GM18858 (cell line): ENCODE measurements around the gene FEZ2.

Experiments
- ATAC-seq: cut with Tn5 transposase; IDR thresholded peaks from one replicate; pipeline ENCODE4 v1.9.1; 2021; ENCODE audit not compliant: unreplicated experiment

FEZ2 gene

DNA sequence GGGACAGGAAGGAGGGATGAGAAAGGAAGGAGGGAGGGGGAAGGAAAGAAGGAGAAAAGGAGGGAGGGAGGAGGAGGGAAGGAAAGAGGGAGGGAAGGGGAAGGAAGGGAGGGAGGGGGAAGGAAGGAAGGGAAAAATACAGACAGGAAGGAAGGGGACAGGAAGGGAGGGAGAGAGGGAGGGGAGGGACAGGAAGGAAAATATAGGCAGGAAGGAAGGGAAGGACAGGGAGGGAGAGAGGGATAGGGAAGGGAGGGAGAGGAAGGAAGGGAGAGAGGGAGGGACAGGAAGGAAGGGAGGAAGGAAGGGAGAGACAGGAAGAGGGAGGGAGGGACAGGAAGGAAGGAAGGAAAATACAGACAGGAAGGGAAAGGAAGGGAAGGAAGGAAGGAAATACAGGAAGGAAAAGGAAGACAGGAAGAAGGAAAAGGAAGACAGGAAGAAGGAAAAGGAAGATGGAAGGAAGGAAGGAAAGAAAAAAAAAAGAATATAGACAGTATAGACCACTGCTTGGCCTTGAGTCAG lies 63.6 kb downstream of the FEZ2 start:
- ATAC-seq: no peak

DNA sequence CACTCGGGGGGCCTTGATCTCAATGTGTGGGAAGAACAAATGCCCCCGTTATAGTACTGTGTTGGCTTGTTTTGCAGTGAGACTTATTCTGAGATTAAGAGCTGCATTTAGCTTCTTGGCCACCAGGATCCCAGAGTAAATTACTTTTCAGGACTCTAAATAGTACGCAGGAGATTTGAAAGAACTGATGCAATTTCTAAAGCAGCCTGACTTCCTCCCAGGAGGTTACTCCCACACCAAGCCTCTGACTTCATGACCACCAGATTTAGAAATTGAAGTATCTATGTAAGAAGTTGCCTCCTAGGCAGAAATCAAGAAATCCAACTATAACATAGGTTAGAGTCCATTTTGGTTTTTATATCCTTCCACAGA lies 67.0 kb downstream of the FEZ2 start:
- ATAC-seq: no peak

DNA sequence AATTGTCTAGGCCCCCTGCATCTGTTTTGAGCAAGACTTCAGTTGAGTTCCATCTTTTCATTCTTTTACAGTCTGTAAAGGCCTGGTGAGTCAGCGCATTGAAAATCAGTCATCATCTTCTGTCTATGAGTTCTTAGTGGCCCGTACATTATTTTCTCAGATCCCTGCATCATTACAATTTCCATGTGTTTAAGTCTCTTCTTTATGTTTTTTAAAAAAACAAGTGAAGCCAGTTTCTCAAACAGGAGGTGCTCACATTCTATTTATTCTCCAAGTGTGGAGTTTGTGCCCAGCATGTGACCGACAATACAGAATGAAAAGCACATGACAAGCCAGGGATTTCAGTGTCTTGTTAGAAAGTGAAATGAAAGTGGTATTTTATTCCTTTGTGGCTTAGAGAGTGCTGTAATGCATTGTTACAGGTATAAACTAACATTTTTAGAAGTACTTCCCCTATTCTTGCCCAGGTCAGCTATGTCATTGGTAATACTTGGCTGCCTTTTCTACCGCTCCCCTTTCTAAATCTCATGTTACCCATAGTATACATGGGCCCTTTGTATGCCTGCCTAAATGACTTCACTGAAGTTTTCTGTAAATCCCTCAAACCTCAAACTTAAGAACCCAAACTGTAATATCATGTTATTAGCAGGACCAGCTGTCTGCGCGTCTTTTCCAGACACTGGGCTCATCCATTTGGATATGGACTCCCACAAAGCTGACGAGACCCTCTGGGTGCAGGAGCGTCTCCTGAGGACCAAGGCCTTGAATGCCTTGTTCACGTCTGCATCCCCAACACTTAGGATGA lies 67.6 kb downstream of the FEZ2 start:
- peak; percentile 77 for ATAC-seq

DNA sequence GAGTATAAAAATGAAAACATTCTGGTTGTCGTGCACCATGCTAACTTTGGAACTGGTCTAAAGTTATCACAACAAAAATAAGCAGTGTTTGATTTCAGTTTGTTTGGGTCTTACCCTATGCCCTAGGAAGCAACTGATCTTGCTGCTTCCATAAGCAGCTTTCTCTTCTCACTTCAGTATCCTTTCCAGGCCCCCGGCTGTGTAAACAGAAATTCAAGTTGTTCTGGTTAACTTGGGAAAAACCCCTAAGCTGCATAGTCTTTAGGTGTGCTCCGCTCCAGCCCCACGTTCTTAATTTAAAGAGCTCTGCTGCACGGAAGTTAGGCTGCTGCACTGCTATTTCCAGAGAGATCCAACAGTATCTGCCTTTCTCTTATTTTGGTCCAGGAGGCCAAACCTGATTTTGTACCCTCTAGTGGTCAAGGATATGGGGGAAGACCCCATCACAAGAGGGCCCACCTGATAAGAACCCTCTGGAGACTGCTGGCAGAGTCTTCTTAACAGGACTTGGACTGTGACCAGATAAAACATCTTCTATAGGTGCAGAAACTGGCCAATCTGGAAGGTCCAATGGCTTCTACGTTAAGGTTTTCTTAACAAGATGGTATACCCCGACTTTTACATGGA lies 69.1 kb downstream of the FEZ2 start:
- peak; percentile 14 for ATAC-seq

DNA sequence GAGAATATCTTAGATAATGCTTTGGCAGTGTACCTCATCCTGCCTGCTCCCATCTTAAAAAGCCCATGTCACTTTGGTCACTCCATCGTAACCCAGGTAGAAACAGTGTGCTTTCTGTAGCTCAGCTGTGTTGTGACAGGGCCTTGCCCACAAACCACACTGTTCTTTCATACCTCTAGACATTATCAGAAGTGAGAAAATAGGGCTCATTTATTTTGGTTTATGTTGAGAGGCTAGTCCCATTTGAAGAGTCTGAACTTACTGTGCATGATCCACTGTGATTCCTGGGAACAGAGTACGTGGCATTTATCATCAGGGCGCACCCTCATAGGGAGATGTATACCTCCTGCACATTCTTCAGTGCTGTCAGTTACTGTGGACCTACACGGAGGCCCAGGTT lies 69.7 kb downstream of the FEZ2 start:
- peak; percentile 63 for ATAC-seq

DNA sequence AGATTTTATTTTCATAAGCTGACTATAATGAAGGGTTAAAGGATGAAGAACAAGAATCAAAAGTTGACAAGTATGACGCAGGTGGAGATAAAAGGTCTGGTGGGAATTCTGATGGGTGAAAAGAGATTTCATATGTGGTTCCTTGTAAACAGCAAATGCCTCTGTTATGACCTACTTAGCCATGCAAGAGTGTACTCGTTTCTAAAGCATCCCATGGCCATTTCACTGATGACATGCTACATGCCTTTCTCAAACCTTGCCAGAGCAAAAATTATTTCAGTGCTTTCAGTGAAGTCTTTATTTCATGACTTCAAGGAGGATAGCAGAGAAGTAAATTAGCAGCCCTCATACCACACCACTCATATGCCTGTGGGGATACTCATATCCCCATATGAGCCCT lies 71.7 kb downstream of the FEZ2 start:
- ATAC-seq: no peak

DNA sequence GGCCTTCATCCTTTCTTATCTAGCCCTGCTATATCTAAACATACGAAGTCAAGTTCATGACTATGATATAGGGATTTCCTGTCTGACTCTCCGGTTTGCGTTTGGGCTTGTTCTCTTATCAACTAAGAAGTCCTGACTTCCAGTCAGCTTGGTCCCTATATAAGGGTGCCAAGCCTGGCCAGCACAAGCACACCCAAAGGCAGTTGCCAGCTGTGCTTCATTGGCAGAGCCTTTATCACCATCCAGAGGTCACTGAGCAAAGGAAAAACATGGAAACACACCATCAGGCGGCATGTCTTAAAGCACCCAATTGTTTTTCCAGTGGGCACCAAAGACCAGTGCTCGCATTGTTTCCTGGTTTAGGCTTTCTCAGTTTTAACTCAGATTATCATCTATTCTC lies 72.7 kb downstream of the FEZ2 start:
- no peak for ATAC-seq

DNA sequence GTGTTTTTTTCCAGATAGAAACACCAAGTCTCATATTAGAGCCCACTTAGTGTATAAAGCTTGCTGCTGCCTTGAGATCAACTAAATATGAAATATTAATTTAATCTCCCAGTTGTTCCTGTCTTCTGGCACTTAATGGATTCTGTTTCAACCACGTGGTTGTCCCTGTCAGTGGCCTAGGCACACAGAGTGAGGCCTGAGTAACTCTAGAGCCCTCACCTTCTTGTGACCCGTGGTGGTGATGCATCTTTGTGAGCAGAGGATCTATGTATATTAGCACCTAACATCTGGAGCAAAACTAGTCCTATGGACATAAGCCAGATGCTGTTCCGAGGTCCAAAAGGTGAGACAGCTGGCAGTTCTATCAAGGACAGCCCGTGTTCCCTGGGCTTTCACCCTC lies 74.8 kb downstream of the FEZ2 start:
- no peak for ATAC-seq

DNA sequence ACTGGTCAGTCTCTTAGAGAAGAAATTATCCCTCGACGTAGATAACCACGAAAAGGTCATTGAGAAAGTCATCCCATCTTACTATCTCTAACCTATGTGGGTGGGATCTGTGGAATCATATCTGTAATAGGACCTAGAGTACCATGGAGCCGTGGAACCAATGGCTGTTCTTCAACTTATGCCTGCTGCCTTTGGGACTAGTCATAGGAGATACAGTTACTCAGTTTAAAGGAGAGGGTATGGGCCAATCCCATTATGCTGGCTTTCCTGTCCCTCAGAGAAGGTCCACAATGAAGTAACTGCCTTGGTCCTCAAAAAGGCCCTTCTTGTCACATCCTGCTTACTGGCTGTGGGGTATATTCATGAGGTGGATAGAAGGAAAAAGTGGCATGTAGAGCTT lies 77.5 kb downstream of the FEZ2 start:
- no peak for ATAC-seq

DNA sequence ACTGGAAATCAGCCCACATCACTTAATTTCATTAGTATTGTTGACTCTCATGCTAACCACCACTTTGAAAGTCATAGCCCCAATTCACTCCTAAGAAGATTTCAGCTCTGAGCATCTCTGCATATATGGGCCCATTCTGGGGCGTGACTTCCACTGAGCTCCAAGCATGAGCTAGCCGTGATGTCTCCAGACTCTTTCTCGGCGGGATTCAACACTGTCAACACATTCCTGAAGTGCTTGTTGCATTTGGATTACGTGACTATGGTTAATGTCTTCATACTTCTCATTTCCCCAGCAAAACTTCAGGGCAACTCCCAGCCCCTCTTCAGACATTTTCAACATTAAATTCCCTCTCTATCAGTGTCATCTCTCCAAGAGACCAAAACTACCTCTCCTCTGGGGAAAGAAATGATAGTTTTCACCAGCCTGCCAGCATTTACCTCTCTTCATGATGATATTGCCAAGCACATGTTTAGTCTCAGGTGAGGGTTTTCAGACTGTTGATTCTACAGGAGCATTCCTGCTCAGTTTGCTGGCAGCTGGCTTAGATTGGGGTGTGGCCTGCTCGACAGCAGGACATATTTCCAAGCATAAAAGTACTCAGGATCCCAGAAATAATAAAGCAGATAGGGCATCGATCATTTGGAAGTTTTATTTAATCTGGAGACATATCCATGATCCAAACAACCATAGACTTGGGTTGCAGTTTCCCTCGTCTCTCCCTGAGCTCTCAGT lies 81.7 kb downstream of the FEZ2 start:
- ATAC-seq: no peak

DNA sequence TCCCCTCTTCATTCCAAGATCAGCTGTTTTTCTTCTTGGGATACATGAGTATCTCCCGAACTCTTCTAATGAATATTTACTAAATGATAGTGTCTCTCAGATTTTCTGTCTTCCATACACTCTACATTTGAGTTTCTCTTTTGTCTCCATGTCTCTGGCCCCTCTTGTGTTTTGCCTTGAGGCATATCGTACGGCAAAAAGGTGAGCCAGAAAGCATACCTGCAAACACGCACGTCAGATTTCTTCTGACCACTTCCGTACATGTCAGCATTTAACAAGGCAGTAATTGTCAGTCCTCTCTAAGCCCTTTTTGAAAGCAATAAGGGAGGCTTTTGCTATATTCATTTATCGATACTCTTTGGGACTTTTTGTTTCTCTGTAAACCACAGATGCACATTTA lies 82.4 kb downstream of the FEZ2 start:
- no peak for ATAC-seq

DNA sequence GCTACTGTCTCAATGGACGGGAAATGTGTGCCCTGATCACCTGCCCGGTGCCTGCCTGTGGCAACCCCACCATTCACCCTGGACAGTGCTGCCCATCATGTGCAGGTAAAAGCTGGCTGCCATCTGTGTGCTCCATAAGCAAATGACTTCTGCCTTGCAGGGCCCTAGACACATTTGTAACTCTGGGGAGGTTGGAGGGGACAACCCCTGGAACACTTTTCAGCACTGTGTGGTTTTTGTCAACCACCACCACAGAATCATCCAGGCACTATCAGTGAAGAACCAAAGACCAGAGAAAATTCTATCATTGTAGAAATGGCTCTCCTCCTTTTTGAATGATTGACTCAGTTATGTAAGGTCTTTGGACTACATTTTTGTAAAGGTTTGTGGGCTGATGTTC lies 84.3 kb downstream of the FEZ2 start:
- peak; percentile 69 for ATAC-seq

DNA sequence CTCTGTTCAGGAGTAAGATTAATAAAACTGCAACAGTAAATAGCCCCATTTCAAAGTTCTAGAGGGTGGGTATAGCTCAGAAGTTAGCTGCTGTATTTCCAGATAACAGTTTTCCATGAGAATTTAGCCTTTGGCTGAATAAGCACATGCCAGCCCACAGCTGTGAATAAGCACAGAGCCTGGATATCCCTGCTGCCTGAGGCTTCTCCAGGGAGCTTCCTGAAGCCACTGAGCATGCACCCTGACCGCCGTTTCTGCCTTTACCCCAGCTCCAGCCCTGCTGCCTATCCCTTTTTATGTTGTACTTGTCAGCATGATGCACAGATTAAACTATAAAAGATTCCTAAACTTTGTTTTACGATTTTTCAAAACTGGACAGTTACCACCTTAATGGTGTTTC lies 85.3 kb downstream of the FEZ2 start:
- no peak for ATAC-seq

DNA sequence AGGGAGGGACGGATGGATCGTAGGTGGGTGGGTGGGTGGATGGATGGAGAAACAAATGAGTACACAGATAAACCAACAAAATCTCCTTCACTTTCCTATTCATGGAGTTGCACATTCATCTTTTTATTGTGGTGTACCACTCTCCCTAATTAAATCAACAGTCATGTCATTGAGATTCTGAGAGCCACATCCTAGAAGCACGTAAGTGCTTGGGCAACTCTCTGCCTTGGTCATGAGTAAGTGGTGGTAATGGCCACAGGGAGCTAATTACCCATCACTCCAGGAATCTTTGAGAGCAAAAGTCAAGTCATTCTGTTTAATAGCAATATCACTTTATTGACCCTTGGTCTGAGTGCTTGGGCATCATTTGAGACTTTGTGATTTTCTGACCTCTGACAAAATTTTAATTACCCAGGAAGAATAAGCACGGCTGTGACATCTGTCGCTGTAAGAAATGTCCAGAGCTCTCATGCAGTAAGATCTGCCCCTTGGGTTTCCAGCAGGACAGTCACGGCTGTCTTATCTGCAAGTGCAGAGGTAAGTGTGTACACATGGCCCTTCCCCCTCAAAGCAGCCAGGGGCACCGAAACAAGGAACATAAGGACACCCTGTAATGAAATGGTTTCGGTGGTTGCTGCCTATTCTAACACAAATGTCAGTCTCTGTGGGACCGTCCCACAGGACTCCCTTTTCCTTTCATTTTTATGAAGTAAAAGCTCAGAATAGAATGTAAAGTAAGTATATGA lies 85.9 kb downstream of the FEZ2 start:
- ATAC-seq: peak; percentile 57

DNA sequence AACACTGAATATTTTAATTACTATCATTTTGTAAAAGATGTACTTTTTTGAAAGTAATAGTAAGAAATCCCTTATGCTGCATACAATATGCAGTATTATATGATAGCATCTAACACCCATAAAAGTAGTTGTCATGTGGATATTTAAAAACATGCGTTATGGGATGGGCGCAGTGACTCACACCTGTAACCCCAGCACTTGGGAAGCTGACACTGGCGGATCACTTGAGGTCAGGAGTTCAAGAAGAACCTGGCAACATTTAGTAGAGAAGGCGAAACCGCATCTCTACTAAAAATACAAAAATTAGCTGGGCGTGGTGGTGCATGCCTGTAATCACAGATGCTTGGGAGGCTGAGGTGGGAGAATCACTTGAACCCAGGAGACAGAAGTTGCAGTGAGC lies 88.9 kb downstream of the FEZ2 start:
- no peak for ATAC-seq

DNA sequence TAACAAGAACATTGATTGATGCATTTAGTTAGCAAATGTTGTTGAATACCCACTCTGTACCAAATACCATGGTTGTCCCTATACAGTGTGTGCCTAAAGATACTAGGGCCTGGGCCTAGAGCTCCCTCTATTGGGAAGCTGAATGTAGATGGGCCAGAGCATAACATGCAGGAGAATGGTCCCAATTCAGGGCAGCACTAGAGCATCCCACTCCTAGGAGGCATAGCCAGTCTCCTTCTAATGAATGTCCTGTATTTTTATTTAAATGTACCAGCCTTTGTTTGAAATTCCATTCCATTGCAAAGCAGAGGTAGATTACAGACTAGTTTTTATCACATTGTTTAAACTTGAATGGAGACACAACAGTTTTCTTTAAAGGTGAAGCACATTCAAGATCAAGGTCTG lies 90.6 kb downstream of the FEZ2 start:
- ATAC-seq: peak; percentile 79
